ENCODE data around the gene TCF3.
"Not testable (repeated sequence)": the region's sequence is repeated elsewhere in the genome, so short reads cannot be mapped to it uniquely, and the experiment has no call there.

TCF3 gene

DNA sequence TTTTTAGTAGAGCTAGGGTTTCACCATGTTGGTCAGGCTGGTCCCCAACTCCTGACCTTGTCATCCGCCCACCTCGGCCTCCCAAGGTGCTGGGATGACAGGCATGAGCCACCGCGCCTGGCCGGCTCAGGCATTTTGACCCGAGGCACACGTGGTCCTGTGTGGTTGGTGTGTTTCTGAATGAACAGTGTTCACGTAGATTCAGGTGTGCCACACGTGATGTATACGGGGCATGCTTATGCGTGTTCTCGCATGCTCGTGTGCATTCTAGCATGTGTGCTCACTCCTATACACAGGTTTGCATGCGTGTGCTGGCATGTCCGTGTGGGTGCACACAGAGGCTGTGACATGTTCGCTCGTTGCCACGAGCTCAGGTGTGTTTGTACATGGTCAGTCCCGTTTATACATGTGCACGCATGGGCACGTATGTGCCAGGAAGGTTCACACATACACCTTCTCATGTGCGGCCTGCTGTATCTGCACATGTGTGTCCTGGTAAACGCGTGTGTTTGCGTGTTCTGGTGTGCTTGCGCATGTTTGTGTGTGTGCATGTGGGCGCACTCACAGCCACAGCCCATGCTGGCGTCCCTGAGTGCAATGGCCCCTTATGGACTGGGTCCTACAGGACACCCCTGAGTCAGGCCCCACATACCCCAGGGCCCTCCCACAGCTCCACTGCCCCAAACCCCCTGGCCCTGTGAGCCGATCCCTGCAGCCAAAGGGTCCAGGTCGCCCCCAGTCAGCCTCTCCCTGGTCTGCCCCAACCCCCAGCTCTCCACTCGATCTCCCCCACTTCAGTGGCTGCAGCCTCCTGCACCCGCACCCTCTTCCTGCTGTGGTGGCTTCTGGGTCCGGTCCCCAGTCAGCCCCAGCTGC is 20.6 kb upstream of the TCF3 start:
- no peak for DNase-seq

DNA sequence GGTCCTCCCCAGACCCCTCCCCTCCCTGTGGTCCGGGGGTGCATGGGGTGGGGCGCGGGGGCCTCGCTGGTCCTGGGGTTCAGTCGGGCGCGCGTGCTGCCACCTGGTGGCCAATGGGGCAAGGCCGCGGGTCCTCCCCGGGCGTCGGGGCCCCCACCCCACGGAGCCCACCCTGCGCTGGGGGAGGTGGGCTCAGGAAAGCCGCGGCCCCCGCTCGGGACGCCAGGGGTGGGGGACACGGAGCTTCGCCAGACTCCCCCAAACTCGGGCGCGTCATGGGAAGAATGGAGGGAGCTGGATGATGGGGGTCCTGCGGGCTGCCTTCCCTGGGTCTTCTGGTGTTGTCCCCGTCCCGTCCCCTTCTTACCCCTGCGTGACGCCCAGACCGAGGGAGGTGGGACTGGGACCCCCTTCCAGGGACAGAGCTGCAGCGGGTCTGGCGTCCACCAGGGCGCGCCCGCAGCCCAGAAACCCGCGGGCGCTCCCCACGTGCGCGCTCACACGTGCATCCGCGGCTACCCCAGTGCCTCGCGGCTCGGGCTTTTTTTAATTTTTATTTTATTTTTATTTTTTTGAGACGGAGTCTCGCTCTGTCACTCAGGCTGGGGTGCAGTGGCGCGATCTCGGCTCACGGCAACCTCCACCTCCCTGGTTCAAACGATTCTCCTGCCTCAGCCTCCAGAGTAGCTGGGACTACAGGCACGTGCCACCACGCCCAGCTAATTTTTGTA is 19.8 kb upstream of the TCF3 start:
- DNase-seq = peak; percentile 50 to 56

DNA sequence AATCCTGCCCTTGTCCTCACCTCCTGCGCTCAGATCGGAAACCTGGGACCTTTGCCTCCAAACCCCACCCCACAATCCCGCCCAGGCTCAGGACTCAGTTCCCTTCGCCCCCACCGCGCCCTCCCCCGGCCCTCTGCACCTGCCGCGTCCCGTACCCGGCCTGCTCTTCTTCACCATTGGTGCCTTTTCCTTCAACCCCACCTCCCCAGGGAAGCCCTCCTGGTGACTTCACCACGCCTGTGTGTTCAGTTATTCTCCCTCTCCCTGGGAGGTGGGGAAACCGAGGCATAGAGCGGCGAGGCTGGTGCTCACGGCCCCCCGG is 19.3 kb upstream of the TCF3 start:
- DNase-seq = no peak

DNA sequence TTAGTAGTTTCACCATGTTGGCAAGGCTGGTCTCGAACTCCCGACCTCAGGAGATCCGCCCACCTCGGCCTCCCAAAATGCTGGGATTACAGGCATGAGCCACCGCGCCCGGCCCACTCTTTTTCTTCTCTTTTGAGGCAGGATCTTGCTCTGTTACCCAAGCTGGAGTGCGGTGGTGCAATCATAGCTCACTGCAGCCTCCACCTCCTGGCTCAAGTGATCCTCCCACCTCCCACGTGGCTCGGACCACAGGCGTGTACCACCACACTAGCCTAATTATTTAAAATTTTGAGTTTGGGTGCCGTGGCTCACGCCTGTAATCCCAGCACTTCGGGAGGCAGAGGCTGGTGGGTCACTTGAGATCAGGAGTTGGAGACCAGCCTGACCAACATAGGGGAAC is 18.3 kb upstream of the TCF3 start:
- DNase-seq = not testable (repeated sequence)

DNA sequence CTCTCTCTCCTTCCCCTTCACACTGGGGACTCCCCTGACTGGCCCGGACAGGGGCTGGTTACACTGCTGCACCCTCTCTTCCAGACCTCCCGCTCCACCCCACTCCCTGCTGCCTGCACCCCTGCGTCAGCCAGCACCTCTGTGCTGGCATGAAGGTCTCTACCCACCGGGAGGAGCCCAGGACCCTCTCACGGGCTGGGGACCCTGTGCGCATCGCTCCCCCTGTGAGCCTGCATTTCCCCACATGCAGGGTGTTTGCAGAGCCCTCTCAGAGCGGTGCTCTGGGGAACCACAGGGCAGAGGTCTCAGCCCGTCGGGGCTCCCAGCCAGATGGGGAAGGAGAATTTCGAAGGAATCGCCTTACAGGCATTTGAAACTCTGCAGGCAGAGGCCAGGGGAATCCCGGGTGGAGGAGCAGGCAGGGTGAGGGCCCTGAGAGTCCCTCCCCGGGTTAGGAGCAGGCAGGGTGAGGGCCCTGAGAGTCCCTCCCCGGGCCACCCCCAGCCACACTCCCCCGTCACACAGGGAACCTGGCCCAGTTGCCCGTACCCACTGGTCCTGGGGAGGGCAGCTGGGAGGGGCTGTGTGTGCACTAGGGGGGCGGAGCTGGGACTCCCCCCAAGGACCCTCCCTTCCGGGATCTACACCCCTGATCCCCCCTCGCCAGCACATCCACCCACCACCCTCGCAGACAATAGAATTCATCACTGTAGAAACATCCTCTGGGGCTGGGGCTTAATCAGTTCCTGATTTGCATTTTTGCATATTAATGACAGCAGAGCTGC is 16.3 kb upstream of the TCF3 start:
- peak; percentile 24 to 63 for DNase-seq

DNA sequence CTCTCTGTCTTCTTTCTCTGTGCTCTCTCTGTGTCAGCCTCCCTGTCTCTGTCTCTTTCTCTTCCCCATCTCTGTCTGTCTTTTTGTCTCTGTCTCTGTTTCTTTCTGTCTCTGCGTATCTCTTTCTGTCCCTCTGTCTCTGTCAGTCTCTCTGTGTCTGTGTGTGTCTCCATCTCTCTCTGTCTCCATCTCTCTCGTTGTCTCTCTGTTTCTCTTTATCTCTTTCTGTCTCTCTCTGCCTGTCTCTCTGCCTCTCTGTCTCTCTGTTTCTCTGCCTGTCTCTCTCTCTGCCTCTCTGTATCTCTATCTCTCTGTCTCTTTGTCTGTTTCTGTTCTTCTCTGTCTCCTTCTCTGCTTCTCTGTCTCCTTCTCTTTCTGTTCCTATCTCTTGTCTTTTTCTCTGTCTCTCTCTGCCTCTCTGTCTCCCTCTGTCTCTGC is 15.7 kb upstream of the TCF3 start:
- DNase-seq = no peak

DNA sequence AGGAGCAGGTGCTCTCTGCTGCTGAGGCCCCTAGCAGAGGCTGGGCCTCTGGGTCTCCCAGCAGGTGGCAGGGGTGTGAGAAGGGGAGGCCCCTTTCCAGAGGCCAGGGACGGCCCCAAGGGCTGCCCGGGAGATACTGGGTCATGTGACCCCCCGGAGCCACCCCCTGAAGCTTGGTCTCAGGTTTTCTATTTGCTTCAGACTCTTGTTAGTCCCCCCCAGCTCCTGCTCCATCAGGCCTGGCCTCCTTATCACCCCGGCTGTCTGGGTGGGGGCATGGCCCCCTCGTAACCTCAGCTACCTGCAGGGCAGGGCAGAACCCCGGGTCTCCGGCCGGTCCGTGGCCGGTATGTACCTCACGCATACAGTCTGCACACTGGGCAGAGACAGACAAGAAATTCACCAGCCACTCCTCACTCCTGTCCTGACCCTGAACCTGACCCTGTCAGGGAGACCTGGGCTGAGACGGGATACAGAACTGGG is 13.2 kb upstream of the TCF3 start:
- no peak for DNase-seq

DNA sequence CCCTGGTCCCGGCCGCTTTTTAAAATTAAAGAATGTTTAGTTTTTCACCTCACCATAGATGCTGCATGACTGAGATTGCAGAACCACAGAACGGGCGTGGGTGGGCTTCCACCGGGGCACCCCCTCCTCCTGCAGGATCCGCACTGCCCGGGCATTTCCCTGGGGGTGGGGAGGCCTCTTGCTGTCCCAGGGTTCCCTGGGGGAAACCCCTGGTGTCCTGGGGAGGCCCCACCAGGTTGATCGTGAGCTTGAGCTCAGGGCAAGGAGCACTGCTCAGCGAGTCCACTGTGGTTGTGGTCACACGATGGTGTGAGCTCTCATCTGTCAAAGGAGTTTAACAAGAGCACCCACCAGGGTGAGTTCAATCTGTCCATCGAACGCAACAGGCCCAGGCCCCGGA is 11.4 kb upstream of the TCF3 start:
- no peak for DNase-seq

DNA sequence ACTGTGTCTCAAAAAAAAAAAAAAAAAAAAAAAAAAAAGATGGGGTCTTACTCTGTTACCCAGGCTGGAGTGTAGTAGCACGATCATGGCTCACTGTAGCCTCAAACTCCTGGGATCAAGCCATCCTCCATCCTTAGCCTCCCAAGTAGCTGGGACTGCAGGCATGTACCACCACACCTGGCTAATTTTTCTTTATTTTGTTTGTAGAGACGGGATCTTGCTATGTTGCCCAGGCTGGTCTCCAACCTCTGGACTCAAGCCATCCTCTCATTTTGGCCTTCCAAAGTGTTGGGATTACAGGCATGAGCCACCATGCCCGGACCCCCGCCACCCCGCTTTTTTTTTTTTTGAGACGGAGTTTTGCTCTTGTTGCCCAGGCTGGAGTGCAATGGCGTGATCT is 10.8 kb upstream of the TCF3 start:
- not testable (repeated sequence) for DNase-seq

DNA sequence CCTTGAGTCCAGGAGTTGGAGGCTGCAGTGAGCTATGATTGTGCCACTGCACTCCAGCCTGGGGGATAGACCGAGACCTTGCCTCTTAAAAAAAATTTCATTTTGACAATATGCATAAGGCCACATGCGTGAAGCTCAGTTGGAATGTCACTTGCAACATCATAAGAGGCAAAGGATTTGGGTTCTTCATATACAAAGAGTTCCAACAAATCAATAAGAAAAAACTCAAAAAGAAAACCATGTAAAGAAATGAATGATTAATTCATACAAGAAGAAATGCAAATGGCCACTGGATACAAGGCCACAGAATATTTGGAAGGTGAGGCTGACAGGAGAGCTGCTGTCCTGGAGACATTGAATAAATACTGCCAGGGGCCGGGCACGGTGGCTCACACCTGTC is 9.6 kb upstream of the TCF3 start:
- no peak for DNase-seq

DNA sequence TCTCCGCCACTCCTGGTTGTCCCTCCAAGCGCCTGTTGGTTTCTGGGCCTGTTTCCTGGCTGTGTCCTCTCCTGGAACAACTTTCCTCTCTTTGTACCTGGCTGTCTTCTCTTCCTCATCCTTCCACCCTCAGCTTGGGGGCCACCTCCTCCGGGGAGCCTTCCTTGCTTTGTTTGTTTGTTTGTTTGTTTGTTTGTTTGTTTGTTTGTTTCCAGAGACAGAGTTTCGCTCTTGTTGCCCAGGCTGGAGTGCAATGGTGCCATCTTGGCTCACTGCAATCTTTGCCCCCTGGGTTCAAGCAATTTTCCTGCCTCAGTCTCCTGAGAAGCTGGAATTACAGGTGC is 6.6 kb upstream of the TCF3 start:
- no peak for DNase-seq

DNA sequence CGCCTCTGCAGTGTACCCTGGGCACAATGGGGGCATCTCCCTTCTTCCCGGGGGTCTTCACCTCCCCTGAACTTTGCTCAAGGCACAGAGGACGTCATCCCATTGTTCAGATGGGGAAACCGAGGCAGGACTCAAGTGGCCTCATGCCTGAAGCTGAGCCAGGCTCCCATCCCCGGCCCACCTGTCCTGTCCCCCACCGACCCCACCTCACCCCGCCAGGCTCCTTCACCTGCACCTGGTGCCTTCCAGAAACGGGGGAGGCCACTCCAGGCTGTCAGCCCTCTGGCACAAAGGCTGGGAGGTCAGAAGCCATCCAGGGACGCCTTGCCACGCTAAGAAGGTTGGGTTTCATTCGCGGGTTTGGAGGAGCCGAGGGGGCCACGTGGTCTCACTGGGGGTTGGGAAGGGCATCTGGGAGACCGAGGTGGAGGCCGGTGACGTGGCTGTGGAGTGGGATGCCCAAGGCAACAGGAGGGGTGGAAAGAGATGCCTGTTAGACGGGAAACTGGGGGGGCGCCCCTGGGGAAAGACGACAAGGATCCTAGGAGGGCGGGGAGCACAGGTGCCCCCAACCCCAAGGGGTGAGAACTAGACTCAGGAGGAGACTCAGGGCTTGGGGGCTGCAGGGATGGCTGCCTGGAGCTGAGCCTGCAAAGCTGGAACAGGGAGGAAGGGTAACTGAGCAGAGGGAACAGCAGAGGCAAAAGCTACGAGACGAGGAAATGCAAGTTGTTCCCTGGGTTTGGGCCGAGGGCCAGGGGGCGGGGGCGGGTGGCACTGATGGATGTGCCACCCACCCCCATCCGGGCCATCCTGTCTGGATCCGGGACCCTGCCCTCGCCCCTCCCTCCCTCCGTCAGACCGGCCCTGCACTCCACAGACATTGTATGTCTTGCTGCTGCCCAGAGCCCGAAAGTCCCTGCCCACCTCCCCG is 6.0 kb upstream of the TCF3 start:
- no peak for DNase-seq

DNA sequence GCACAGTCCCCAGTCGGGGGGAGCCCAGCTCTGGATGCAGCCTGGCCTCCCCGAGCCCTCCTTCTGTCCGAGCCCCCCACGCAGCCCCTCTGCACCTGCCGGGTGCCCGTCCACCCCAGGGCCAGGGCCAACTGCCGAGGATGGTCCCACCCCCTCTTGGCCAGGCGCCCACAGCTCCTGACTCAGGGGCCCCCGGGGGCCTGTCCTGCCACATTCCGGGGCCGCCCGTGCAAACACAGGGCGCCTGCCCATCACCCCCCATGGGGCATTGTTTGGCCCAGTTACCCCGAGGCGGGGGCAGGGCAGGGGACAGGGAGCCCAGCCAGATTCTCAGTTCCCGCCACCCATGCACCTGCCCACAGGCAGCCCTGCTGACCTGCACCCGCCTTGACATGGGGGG is 5.3 kb upstream of the TCF3 start:
- DNase-seq = no peak

DNA sequence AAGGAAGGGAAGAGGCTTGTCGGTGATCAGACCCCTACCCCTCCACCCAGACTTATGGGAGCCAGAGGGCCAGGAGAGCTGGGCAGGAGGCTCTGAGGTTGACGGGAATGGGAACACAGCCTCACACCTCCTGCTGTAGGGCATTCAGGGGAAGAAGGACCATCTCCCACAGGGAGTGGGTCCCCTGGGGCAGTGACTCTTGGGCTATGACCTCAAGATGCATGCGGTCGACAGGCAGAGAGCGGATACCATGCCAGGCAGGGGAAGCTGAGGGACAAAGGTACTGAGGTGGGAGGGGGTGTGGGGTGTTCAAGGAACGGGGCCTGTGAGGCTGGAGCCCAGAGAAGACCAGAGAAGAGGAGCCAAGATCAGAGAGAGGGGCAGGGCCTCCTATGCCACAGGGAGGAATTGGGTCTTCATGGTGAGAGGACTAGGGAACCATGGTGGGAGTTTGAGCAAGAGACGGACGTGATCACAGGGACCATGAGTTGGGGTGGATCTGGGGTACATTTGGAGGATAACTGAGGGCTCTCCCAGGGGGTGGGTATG is 4.6 kb upstream of the TCF3 start:
- no peak for DNase-seq

DNA sequence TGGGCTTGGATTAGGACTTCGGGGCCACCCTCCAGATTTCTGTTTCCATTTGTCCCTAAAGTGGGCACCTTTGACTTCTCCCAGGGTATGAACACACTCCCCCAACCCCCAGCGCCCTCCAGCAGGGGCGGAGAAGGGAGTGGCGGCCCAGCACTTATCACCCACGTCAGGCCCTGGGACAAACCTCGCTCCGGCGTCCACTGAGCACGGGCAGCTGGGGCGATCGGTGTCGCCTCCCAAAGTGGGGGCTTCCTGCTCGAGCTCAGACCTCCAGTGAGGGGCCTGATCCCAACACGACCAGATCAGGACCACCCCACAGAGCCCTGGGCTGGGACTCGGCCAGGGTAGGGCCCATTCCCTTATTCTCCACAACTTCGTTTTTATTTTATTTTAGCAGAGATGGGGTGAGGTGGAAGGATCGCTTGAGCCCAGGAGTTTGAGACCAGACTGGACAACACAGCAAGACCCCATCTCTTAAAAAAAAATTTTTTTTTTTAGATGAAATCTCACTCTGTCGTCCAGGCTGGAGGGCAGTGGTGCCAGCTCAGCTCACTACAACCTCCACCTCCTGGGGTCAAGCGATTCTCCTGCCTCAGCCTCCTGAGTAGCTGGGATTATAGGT is 3.7 kb upstream of the TCF3 start:
- DNase-seq = no peak

DNA sequence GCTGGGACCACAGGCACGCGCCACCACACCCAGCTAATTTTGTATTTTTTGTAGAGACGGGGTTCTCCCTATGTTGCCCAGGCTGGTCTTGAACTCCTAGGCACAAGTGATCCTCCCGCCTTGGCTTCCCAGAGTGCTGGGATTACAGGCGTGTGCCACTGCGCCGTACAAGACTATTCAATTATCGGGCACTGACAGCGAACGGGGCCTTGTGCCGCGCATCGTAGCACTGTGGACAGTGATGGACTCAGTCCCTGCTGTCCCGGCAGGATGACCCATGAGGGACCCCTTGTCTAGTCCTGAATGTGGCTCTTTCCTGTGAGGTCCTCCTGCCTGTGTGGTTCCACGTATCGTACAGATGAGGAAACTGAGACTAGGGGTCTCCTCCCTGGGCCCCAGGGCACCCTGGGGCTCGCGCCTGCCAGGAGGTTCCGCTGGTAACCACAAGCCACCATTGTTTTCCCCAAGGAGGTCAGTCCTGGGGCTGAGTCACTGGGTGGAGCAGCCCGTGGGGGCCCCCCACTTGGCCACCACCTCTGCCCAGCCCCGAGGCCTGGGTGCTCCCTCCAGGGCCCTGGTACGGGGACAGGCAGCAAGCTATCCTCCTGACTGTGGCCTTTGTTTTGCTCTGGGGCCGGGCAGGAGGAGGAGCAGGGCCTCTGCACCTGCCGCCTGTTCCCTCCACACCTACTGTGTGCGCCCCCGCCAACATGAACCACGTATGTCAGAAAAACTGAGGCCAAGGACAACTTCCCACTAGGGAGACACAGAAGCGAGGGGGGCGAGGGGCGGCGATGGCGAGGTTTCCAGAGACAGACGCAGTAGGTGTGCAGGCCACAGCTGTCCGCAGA is 2.9 kb upstream of the TCF3 start:
- DNase-seq = no peak

DNA sequence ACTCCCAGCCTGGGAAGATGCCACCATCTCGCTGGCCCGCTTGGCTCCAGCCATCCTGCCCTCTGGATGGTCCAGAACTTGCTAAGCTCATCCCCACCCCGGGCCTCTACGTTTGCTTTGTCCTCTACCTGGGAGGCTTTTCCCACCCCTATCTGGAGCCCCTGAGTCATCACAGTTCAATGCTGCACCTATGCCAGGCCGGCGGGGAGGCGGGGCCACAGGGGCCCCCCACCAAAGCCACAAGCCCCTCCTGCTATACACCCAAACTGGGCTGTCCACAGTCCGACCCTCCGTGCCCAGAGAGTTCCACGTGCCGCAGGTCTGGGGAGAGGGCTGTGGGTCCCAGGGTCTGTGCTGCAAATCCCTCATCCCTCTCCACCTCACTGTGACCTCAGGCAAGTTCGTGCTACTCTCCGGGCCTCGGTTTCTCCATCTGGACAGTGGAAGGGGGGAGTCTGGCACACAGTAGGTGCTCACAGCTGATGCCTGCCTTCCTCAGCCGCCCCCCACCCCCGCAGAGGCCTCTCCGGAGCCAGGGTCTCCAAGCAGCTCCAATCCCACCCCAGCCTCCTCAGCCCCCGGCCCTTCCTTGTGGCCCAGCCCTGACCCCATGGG is 1.9 kb upstream of the TCF3 start:
- DNase-seq = no peak

DNA sequence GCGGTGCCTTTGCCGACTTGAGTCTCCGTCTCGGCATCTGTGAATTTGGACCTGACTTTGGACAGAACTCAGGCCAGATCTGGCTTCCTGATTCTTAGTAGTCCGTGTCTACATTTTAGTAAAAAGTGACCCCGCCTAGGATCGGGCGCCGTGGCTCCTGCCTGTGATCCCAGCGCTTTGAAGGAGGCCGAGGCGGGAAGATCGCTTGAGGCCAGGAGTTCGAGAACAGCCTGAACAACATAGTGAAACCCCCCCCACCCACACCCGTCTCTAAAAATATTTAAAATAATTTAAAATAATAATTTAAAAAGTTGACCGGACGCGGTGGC is 849 bp upstream of the TCF3 start:
- DNase-seq = no peak

DNA sequence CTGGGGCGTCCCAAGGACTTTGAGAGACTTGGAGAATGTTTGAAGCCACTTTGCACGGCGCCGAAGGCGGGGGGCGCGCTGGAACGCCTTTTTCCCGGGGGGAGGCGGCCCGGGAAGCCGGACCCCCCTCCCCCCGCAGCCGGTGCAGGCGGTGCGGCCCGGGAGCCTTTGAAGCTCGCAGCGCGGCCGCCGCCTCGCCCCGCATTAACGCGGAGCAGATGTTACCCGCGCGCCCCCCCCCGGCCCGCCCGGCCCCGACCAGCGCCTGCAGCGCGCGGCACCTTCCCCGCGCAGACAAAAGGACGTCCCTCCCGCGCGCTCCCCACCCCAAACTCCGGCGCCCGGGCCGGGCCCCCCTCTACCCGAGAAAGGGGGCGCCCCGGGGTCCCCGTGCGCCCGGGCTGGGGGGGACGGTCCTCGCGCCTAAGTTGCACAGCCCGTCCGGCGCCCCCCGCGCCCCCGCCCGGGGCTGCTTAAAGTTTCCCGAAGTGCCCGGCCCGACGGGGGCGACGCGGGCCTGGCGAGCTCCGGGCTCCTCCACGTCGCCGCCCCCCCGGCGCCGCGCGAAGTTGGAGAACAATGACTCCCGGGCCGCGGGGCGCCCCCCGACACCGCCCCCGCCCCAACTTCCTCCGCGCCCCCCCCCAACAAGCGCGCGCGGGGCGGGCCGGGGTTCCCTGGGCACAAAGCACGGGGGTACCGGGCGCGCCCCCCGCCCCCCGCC is 685 bp downstream of the TCF3 start:
- peak in 1 of 2 donors; percentile 47 for DNase-seq
